SH-SY5Y (cell line): ENCODE data around the gene RNLS.

Experiments used
- GATA2 ChIP-seq: IDR thresholded peaks from 2 replicates; pipeline ENCODE4 v1.6.1; 2011; ENCODE audit warnings: mild to moderate bottlenecking, low read depth, low read length
- GATA3 ChIP-seq: IDR thresholded peaks from 2 replicates; pipeline ENCODE4 v1.6.1; 2011; ENCODE audit warnings: low read depth, mild to moderate bottlenecking, low read length, moderate library complexity

GRCh38 chr10:88271761-88272543, 311.2 kb downstream of the RNLS start:
- no peak for TF ChIP-seq GATA2
- TF ChIP-seq GATA3 = no peak
